Ovary (tissue), 3 donors: ENCODE data around the gene SSC5D.

Experiments used
- EP300 ChIP-seq: sonication (generic); formaldehyde crosslinking; IDR thresholded peaks from one replicate; pipeline ENCODE4 v1.6.1; 2017; ENCODE audit warnings: antibody characterized with exemption
- POLR2A ChIP-seq: fragments of 450-650 bp; IDR thresholded peaks from one replicate; pipeline ENCODE4 v1.6.1; 2017; ENCODE audit warnings: antibody characterized with exemption, mild to moderate bottlenecking, moderate library complexity
- TF ChIP-seq, protein P1 (sequence below), 3 donors: fragments of 450-650 bp in 2 of 3; fragments of 200-600 bp in 1 of 3; IDR thresholded peaks; one replicate each; pipeline versions ENCODE4 v1.5.1 to v1.8.0; 2016 to 2022; ENCODE audit warnings: antibody characterized with exemption in 3 of 3, mild to moderate bottlenecking in 1 of 3
- donor health status: DM: no; HTN: no; CAD: no.

DNA sequence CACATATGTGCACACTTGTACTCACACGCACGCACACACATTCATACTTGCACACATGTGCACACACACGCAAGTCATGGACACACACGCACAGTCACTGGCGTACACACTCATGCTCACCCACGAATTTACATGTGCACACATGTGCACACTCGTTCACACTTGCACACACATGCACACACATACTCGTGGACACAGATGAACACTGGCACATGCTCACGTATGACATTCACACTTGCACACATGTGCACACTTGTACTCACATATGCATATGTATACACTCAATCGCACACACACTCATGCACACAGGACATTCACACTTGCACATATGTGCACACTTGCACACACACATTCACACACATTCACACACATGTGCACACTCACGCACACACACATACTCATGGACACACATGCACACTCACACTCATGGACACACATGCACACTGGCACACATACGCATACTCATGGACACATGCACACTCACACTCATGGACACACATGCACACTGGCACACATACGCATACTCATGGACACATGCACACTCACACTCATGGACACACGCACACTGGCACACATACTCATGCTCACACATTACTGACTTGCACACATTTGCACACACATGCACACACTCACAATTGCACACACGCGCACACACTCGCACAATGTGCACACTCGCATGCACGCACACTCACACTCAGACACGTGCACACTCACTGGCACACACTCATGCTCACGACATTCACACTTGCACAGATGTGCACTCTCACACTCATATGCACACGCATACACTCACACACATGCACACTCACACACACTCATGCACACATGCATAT, 39.2 kb downstream of the SSC5D start:
- TF ChIP-seq, protein P1, sequence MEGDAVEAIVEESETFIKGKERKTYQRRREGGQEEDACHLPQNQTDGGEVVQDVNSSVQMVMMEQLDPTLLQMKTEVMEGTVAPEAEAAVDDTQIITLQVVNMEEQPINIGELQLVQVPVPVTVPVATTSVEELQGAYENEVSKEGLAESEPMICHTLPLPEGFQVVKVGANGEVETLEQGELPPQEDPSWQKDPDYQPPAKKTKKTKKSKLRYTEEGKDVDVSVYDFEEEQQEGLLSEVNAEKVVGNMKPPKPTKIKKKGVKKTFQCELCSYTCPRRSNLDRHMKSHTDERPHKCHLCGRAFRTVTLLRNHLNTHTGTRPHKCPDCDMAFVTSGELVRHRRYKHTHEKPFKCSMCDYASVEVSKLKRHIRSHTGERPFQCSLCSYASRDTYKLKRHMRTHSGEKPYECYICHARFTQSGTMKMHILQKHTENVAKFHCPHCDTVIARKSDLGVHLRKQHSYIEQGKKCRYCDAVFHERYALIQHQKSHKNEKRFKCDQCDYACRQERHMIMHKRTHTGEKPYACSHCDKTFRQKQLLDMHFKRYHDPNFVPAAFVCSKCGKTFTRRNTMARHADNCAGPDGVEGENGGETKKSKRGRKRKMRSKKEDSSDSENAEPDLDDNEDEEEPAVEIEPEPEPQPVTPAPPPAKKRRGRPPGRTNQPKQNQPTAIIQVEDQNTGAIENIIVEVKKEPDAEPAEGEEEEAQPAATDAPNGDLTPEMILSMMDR (IDR thresholded peaks at IDR 0.05), result no peak
- no peak for TF ChIP-seq EP300
- no peak for TF ChIP-seq POLR2A
